NCI-H2171 (cell line): ENCODE results near the gene ERC2.

Experiments
- DNase-seq: peaks from one replicate; lab custom pipeline; 2025; lab: John Stamatoyannopoulos, UW

Gene ERC2

GRCh38 chr3:55824406-55824805 is 643.9 kb downstream of the ERC2 start:
- DNase-seq, result no peak

- no peak for DNase-seq
Measured at GRCh38 chr3:55823829-55824228, 644.4 kb downstream of the ERC2 start.

- DNase-seq, result no peak
Measured at GRCh38 chr3:55823001-55823400, 645.3 kb downstream of the ERC2 start.

DNA sequence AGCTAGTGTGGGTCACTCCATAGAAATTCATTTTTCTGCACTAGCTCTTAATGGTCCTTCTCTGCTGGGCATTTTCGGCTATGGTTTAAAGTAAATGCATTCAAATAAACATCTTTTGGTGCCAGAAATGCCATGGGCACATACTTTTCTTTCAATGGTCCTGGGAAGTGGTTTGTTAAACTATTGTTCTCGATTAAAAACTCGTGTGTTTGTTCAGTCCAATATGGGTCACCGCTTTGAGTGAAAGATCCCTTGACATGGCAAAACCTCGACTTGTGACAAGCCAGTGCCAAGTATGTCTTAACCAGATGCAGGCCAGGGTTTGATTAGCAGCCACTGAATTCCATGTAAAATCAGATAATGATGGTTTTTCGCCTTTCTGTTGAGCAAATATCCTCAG is 649.3 kb downstream of the ERC2 start:
- no peak for DNase-seq

- no peak for DNase-seq
Measured at GRCh38 chr3:55818485-55818884, 649.8 kb downstream of the ERC2 start.

DNA sequence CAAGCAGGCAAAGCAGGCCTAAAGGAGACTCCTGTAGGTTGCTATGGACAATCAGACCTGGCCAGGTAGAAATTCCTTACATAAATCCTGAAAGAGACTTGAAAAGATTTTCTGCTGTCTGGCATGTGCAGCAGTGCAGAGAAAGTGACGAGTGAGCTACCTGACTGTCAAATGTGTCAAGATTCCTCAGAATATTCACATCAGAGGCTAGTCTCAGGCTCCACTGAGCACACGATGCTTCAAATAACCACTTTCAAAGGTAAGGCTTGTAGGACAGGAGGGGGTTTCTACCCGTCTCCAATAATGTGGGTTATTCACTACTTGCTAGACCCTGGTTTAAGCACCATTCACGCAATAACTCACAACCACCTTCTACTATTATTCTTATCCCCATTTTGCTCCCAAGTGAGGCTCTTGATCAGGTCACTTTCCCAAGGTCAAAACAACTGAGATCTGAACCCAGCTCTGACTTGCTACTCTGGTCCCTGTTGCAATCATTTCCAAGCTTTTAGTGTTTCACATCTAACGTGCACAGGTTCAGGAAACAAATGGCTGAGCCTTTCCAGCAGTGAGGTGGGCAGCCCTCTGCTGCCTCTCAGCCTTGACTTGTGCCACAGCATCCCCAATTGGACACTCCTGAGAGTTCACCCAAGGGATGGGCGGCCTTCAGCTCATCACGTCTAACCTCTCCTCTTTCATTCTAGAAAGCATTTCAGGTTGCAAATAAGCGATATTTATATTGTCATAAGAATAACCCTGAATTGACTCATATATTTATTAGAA is 651.3 kb downstream of the ERC2 start:
- no peak for DNase-seq

DNA sequence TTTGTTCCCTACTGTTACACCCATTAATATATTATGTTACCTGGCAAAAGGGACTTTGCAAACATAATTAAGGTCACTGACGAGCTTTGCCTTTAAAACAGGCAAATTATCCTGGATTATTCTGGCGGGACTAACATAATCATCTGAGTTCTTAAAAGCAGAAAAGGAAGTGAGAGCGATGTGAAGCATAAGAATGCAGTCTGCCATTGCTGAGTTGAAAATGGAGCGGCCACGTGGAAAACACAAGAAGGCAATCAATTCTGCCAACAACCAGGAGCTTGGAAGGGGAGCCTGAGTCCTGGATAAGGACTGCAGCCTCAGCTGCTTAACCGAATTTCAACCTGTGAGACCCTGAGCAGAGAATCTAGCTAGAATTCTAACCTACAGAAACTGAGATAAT is 653.0 kb downstream of the ERC2 start:
- DNase-seq, result no peak

DNA sequence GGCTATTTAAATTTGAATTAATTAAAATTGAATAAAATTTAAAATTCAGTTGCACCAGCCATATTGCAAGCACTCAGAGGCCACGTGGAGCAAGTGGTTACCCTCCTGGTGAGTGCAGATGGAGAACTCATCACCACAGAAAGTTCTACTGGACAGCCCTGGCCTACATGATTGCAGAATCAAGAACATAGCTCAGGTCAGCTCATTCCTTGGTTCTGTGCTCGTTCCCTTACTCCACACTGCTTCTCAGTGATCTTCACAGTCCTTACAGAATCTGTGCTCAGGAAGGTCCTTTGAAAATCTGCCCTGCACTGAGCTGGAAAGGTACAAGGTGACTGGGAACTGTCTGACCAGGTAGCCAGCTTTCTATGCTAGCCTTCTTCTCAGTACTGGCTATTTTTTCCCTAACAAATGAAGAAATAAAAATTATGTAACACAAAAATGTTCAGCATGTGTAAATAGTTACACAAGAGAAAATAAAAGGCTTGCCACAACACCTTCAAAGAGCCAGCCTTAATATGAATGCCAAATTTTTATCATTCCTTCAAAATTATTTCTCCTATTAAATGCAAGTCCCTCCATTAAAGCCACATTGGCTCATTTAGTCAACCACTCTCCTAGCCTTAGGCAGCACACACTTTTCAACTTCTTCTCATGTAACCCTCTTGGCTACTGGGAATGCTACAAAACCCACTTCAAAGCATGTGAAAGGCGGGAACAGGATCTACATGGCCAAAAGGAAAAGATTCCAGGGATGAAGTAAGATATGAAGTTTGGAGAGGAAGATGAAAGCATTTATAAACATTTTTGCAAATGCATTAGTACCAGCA is 654.8 kb downstream of the ERC2 start:
- no peak for DNase-seq

- no peak for DNase-seq
Measured at GRCh38 chr3:55812394-55813013, 655.8 kb downstream of the ERC2 start.

- no peak for DNase-seq
Measured at GRCh38 chr3:55807210-55807609, 661.1 kb downstream of the ERC2 start.

GRCh38 chr3:55805169-55805568 is 663.1 kb downstream of the ERC2 start:
- DNase-seq, result no peak

GRCh38 chr3:55804170-55805095 is 663.8 kb downstream of the ERC2 start:
- DNase-seq, result no peak

- DNase-seq, result no peak
Measured at GRCh38 chr3:55802816-55803215, 665.5 kb downstream of the ERC2 start.

GRCh38 chr3:55801676-55802075 is 666.6 kb downstream of the ERC2 start:
- DNase-seq, result no peak

DNA sequence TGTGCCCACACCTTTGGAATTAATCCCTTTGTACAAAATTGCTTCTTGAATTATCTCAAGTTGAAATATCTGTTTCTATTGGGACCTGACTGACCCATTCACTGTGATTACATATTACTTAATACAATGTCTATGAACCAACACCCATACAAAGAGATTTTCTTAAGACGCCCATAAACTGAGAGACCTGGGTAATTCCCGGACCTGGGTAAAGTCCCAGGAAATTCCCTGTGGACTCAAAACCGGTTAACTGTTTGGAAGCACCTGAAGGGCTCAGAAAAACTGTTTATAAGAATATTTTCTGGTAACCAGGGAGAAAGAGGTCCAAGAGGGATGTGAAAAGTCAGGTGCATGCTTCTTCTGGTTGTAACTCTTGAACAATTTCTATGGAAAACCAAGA is 667.2 kb downstream of the ERC2 start:
- DNase-seq, result no peak

- DNase-seq, result no peak
Measured at GRCh38 chr3:55797775-55798174, 670.5 kb downstream of the ERC2 start.

DNA sequence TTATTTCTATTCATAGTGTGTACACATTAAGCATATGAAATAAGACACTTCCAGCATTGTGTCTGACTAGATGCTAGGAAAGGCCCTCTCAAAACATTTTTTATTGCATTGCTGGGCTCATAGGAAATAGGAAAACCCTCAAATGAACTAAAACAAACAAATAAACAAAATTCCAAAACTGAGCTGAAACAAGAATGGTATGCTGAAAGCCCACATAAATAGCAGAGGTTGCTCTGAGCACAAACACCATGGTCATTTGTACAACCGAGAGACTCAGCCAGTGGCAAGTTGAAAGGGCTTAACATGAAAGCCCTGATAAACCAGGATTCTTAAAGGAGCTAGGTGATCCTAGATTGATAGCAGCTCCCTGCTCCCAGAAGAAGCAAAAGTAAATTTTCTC is 671.2 kb downstream of the ERC2 start:
- DNase-seq, result no peak

- DNase-seq, result no peak
Measured at GRCh38 chr3:55796533-55796932, 671.7 kb downstream of the ERC2 start.

DNA sequence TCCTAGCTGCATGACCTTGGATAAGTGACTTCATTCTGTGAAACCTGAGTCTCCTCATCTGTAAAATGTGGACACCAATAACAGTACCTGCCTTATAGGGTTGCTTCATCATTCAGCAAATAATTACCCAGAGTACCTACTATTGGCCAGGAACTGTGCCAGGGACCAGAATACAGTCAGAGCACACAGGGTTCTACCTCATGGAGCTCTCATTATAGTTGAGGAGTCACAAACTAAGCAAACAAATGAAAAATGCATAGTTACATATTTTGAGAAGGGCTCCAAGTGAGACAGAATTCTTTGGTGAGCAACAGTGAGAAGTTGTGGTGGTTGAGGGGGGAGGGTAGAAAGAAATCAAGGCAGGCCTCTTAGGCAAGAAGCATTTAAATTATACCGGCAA is 672.5 kb downstream of the ERC2 start:
- no peak for DNase-seq

GRCh38 chr3:55795296-55795695 is 673.0 kb downstream of the ERC2 start:
- DNase-seq, result no peak

- no peak for DNase-seq
Measured at GRCh38 chr3:55792742-55793141, 675.5 kb downstream of the ERC2 start.

DNA sequence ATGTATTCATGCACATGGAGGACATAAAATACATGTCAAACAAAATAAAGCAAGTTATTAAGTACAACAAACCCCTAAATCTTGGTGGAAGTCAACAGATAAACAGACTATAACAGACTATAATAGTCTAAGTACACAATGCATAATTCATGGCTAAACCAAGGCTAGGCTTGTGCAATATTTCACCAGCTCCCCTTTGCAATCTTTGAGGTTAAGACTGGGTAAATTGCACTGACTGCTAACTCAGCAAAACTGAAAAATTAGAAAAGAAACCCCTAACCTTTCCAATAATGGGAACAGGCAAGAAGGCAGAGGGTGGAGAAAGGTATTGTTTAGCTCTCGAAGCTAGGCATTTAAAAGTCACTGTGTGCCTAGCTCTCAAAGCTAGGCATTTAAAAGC is 676.3 kb downstream of the ERC2 start:
- no peak for DNase-seq
